ENCODE measurements around the gene NCDN.

NCDN gene, protein sequence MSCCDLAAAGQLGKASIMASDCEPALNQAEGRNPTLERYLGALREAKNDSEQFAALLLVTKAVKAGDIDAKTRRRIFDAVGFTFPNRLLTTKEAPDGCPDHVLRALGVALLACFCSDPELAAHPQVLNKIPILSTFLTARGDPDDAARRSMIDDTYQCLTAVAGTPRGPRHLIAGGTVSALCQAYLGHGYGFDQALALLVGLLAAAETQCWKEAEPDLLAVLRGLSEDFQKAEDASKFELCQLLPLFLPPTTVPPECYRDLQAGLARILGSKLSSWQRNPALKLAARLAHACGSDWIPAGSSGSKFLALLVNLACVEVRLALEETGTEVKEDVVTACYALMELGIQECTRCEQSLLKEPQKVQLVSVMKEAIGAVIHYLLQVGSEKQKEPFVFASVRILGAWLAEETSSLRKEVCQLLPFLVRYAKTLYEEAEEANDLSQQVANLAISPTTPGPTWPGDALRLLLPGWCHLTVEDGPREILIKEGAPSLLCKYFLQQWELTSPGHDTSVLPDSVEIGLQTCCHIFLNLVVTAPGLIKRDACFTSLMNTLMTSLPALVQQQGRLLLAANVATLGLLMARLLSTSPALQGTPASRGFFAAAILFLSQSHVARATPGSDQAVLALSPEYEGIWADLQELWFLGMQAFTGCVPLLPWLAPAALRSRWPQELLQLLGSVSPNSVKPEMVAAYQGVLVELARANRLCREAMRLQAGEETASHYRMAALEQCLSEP
- 7.0 to 26.1 (median 16.2) reads per million in 18 experiments for total RNA-seq

DNA sequence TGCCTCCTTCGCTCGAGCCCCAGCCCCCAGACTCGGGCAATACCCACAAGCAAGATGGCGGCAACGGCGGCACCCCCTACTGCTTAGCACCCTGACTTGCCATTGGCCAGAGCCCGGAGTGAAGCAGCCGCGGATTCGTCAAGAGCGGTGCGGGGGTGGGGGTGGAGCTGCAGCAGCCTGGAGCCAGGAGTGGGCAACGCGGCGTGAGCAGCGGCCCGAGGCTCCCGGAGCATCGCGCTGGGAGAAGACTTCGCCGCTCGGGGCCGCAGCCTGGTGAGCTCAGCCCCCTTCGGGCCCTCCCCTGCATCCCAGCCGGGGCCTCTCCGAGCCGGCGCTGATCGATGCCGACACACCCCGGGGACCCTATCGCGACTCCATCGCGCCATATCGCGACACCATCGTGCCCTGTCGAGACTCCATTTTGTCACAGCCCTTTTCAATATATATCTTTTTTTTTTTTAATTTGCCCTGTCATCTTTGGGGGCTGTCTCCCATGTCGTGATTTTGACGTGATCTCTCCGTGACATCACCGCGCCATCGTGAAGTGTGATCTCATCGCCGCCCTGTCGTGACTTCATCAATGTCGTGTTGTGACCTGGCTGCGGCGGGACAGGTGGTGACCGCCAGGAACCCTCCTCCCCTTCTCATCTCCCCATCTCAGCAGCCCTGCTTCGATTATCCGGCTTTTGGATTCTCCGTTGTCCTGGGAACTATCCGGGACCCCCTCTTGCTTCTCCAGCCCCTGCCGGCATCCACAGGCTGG is at the start of gene NCDN:
Gene NCDN (plus strand): TSS at position 189 of the 763 bp plus-strand sequence. CDS start 392 bp downstream, at position 581.
- peak; percentile 96 to 98 for DNase-seq

DNA sequence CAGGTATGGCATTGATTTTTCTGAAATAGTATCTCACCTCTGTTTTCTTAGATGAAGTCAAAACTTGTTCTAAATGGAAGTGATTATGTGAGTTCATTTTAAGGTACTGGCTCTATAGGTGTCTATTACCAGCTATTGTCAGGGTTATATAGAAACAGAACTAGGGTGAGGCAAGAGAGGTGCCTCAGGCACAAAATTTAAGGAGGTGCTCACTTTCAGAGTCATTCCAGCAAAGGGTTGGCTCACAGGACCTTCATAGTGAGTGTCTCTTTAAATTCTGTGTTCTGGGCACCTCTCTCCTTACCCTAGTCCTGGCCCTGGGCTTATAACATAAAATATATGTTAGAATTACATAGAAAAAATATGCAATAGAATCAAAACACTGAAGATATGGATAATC is 49.7 kb upstream of the NCDN start:
- DNase-seq, result no peak

DNA sequence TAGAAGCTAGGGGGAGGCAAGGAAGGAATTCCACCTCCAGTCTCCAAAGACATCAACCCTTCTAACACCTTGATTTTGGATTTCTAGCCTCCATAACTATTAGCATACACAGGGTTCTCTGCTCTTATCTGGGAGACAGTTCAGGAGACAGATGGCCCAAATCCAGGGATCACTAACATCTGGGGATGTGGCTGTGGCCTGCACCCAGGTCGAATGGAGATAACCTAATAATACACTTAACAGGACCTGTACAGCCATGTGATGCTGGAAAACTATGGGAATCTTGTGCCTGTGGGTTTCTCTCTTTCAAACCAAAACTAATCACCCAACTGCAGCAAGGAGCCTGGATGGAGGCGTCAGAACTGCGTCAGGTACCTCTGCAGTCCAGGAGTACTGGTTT is 48.0 kb upstream of the NCDN start:
- no peak for DNase-seq

DNA sequence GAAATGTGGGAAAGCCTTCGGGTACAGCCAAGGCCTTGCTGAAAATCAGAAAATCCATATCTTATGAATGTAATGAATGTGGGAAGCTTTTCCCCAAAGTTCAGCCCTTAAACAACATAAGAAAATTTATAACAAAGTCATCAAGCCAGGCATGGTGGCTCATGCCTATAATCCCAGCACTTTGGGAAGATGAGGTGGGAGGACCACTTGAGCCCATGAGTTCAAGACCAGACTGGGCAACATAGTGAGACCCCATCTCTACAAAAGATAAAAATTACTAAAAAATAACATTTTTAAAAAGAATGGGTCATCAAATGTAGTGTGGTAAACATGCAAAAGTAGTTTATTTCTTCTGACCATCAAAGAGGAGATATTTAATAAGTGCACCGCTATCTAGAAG is 46.3 kb upstream of the NCDN start:
- DNase-seq, result no peak

DNA sequence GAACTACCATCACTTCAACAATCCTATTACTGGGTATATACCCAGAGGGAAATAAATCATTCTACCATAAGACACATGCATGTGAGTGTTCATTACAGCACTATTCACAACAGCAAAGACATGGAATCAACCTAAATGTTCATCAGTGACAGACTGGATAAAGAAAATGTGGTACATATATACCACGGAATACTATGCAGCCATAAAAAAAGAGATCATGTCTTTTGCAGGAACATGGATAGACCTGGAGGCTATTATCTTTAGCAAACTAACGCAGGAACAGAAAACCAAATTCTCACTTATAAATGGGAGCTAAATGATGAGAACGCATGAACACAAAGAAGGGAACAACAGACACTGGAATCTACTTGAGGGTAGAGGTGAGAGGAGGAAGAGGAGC is 39.4 kb upstream of the NCDN start:
- no peak for DNase-seq

DNA sequence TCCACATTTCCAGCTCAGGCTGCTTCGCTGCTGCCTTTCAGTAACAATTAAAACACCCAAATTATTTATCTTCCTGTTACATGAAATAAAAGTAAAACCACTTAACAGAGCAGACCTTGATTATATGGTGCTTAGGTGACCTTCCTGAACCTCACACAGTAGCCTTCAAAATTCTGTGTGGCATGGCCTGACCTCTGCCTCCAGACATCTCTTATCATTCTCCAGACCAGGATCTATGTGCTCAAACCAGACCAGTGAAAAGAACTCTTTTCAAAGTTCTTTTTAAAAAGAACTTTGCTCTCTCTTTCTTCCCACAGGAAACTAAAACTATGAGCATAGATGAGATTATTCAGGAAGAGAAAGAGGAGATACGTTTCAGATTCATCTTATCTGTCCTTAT is 38.2 kb upstream of the NCDN start:
- DNase-seq, result no peak

DNA sequence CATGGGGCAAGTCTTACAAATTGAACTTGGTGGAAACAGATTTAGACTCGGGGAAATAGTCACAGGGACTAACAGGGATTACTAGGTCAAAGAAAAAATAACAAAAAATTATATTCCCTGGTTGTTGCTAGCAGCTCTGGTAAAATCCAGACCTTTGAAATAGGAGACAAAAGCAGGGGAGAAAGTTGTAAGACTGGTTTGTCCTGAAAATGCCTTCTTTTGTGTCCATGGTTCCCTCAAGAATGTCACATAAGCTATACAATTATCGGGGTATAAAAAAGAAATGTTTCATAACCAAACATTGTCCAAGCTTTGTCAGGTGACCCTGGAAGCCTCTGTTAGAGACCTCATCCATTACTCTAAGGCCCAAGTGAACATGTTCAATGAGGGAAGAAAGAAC is 33.5 kb upstream of the NCDN start:
- DNase-seq, result no peak

DNA sequence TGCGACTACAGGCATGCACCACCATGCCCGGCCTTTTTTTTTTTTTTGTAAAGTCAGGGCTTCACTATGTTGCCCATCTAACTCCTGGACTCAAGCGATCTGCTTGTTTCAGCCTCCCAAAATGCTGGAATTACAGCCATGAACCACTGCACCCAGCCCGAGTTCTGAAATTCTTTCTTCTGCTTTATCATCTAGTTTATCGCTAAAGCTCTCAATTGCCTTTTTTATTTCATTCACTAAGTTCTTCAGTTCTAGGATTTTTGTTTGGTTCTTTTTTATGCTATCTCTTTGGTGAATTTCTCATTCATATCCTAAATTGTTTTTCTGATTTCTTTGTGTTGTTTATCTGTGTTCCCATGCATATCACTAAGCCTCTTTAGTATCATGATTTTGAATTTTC is 27.4 kb upstream of the NCDN start:
- no peak for DNase-seq

DNA sequence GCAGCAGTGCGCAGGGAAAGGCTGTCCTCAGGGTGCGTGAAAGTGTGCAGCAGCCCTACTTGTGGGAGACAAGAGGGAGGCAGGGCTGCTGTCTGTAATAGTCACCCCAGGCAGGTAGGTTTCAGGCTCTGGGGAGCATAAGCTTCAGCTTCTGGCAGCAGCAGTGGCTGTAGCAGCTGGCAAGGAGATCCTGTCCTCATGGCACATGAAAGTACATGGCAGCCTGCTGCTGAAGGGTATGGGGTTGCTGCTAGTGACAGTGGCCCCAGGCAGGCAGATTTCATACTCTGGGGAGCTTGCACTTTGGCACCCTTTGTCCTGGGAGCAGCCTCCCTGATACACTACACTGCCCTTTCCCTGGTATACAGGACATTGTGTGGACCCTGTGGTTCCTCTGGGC is 26.7 kb upstream of the NCDN start:
- no peak for DNase-seq

DNA sequence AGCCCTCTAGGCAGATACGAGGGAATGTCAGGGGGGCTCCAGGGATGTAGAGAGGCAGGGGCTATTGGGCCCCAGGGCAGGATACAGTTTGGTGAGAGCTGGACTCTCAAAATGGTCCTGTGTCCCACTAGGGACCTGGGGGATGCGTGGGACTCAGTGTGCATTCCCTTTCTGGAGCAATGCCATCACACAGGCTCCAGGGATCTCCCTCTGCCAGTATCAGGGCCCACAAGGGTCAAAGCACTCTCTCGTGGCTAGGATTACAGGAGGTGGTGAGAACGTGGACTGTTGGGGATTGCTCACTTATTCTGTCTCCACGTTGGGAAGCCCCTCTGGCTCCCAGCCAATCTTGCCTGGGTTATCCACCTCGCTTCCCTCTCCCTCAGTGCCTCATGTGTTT is 26.2 kb upstream of the NCDN start:
- no peak for DNase-seq

DNA sequence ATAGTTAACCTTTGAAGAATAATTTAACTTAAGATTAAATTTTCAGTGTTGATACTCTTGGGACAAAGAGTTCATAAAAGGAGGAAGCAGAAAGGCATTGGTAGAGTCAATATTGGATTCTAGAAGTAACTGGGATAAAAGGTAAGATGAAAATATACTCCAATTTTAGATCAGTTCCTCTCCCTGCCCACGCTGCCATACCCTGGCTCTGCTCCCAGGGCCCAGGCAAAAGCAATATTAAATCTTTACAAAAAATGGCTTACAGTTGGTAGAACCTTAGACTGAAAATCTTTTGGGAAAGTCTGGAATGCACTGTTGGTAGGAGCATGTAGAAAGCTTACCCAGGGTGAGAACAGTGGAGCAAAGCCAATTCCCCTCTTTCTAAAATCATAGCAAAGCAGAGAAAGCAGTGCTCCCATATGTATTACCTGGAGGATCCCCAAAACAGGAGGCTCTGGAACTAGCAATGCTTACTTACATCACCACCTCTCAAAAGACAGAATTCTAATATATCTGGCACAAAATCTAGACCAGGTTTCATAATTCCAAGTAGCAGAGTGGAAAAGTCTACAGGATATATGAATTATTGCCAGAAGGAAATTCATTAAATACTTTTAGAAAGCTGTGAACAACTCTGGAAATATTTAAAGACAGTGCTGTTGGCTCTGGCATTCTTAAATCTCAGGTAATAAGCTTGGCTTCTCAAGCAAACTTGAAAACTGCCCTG is 24.9 kb upstream of the NCDN start:
- no peak for DNase-seq

DNA sequence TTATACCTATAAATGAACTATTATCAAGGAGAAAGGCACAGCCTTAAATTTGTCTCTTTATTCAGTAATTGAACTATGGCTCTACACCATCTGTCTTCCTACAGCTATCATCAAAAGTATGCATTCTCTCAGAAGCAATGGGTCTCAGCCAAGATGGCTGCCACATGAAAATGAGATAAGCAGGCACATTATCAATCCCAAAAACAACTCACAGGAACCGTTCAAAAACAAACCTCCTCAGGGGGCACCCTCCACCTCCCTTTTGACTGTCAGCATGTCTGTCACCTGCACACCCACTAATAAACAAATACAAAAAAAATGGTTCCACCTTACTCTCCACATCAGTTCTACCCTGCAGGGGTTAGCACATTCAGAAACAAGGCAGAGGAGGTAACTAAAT is 24.0 kb upstream of the NCDN start:
- DNase-seq, result no peak

DNA sequence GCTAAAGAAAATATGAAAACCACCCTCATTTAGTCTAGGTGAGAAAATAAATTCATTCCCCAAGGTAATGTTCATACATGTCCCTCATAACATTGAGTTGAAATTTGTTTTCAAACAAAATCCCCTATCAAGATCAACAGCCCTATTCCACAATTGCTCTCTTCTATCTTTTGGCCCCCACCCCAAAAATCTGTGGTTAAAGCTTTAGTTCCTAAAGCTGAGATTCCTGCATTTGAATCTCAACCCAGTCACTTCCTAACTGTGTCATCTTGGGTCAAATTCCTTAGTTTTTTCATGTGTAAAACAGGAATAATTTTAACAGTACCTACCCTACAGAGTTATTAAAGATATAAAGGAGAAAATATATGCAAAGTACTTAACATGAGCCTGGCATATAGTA is 22.4 kb upstream of the NCDN start:
- no peak for DNase-seq

DNA sequence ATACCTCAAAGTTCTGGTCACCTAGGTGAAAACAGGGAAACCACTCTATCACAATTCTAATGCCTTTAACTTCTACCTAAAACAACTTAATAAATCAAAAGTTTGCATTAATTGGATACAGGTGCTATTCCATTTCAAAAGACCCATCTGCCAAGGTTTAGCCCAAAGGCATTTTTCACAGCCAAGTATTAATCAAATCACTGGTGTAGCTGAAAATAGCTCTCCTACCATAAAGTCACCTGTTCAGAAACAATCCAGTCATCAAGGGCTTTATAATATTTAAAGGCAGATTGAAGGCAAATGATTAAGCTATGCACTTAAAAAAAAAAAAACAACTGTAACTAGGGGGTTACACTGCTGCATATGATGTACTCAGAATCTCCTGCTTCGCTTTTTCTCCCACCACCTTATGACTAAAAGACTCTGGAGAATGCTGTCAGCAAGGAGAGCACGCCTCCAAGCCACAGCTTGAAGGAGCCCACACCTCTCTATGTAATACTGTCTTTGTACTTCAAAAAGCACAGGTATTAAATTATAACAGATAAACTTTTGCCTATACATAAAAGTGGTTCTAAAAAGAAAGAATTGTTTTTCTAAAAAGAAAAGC is 20.9 kb upstream of the NCDN start:
- DNase-seq, result no peak

DNA sequence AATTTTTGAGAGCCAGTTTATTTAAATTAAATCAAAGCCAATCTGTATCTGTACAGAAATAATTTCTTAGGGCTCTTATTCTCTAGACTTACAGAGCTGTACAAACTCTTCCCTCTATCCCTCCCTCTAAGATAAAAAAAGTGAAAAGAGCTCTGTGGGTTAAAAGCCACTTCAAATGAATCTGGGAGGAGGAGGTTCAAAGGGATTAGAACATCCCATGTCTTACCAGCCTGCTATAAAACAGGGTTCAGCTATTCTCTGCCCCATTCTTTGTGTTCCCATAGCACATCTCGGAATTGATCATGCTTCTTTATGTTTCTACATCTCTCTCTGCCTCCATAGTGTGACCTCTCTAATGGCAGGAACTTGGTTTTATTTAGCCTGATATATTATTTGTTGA is 19.8 kb upstream of the NCDN start:
- no peak for DNase-seq

DNA sequence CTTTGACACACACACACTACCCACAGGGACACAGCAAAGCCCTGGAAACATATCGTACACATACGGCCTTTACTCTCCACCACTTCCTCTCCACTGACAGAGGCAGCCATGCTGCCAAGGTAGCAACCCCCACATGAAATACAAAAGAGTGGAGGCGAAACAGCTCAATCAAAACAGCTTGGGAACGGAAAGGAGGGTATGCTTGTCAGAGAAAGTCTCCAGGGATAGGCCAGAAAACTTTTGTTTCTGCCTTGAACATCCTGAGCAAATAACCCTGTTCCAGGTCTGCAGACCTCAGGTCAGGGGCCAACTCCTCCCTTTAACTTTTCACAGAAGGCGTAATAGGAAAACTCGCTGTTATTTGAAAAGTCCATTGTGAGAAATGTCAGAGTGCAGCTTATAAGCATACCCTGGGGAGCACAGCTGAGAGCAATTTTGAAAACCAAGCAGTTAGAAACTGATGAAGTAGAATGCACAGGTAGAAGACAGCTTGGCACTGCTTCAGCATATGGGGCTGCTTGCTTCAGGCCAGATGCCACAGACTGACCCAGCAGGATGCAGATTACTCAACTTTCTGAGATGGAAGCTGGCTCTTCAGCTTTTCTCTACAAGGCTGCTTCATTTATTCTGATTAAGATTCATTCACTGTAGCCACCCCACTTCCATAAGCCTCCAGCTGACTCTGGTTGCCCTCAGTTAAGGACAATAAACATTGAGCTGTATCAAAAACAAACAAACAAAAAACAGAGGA is 18.4 kb upstream of the NCDN start:
- no peak for DNase-seq

DNA sequence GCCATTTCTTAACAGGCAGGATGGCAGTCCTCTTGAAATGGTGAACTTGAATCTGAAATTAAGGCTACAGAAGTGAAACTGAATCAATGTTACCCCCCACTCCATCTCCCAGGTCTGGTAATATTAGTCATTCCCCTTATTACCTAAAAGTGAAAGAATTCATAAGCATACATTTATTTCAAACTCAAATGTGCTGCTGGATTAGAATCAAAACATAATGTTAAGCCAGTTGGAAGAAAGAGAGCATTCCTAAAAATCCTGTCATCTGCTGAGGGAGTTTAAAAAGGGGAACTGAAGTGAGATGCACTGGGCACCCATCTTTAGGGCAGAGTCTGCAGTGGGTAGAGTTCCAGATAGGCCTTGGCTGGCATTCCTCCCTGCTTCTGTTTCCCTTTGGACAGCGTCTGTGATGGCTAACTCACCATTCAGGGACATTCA is 17.8 kb upstream of the NCDN start:
- no peak for DNase-seq

DNA sequence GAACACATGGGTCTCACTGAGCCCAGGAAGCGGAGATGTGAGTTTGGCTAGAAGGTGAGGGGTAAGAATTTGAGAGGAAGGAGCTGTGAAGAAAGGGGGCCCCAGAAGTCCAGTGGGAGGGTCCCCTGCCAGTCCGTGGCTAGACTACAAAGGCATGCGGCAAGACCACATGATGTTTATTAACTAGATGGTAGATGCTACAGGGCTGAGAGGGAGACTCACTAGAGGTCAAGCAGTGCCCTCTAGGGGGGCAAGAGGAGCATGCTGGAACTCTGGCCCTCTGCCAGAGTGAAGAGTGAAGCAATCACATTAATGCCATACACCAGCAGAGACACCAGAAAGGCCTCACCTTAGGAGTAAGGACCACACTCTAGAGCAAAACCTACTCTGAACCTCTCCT is 12.6 kb upstream of the NCDN start:
- peak; percentile 44 to 53 for DNase-seq

DNA sequence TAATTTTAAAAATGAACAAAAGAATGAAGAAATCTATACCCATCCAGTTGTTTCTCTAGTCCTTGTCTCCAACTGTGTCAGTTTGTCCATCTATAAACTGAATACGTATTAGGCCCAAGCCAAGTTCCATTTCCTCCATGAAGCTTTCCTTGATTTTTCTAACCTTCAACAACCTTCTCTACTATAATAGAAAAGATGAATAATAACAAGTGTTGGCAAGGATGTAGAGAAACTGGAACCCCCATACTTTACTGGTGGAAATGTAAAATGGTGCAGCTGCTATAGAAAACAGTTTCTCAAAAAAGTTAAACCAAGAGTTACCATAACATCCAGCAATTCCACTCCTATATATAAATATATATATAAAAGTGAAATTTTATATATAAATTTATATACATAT is 11.0 kb upstream of the NCDN start:
- DNase-seq, result no peak

DNA sequence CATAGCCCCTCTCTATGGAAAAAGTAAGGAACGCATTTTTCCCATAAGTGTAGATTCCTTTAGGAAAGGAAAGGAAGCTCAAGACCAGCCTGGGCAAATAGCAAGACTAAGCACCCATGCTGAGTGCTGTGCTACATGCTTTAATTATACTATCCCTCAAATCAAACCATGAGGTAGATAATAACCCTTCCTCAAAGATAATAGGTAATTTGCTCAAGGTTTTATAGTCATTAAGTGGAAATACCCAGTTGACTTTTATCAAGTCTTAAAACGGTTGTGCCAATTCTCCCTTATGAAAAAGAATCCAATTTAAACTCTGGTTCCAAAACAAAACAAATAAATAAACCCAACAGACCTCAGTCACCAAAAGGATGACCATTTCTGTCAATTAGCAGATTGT is 3.7 kb upstream of the NCDN start:
- DNase-seq, result no peak

Measured in inflammatory macrophage (primary cell).